ENCODE results near the gene RASA4.
"Not testable (repeated sequence)": the region's sequence is repeated elsewhere in the genome, so short reads cannot be mapped to it uniquely, and the experiment has no call there.

The RASA4 gene

GRCh38 chr7:102542083-102542482 lies 74.5 kb downstream of the RASA4 start:
- DNase-seq = not testable (repeated sequence)

GRCh38 chr7:102540604-102541003 lies 76.0 kb downstream of the RASA4 start:
- DNase-seq = not testable (repeated sequence)

- DNase-seq = not testable (repeated sequence)
Measured at GRCh38 chr7:102535062-102535615, 81.4 kb downstream of the RASA4 start.

GRCh38 chr7:102532127-102532526 lies 84.4 kb downstream of the RASA4 start:
- DNase-seq = not testable (repeated sequence)

- DNase-seq = not testable (repeated sequence)
Measured at GRCh38 chr7:102531583-102531982, 85.0 kb downstream of the RASA4 start.

- DNase-seq = not testable (repeated sequence)
Measured at GRCh38 chr7:102527822-102528793, 88.4 kb downstream of the RASA4 start.

- not testable (repeated sequence) for DNase-seq
Measured at GRCh38 chr7:102527182-102527581, 89.4 kb downstream of the RASA4 start.

- not testable (repeated sequence) for DNase-seq
Measured at GRCh38 chr7:102524803-102525202, 91.8 kb downstream of the RASA4 start.

All from NCI-H510A (cell line).